HCT116 (cell line): ENCODE data around the gene C1orf94. TPM values are rescaled to one million over a fixed set of nuclear protein-coding genes. Genes with fewer than 3 reads are reported as not detected.

ENCODE experiments used
- ATAC-seq: fragments of 200-7000 bp; cut with Tn5 transposase; 2 replicates; pipeline ENCODE4 v1.9.1; 2020; ENCODE audit warnings: mild to moderate bottlenecking, moderate library complexity
- BruUV-seq: library from RNA; stranded (reverse); fragments of 400-500 nt; replicated peaks from 2 replicates; lab custom pipeline; 2021; lab: Mats Ljungman, UMichigan
- CTCF ChIA-PET: fragments of 300-600 bp; sonication (Branson Sonifier 250); formaldehyde crosslinking; loops from one replicate; lab custom pipeline; 2021; ENCODE audit warnings: antibody characterized with exemption; lab: Charles Lee
- POLR2A ChIA-PET: fragments of 300-600, 350-600 bp; sonication (Branson Sonifier 250); formaldehyde crosslinking; loops from one replicate; lab custom pipeline; 2021; ENCODE audit warnings: antibody characterized with exemption; lab: Charles Lee
- RAD21 ChIA-PET, 2 experiments: fragments of 300-600 bp; sonication (Branson Sonifier 250); formaldehyde crosslinking; loops; one replicate each; lab custom pipeline; 2023; ENCODE audit warnings: low total read pairs in 2 of 2; ENCODE audit not compliant: uncharacterized antibody in 2 of 2, unreplicated experiment in 2 of 2, low non-redundant PET in 1 of 2; lab: Charles Lee
- DNase-seq: peaks from one replicate; pipeline ENCODE4 v3.0.0-alpha.2; 2010; ENCODE audit warnings: low read depth, low spot score
- H2AFZ ChIP-seq: fragments of 200-600 bp; shearing (Covaris generic), sonication (generic); 2 replicates; pipeline ENCODE4 v1.6.1; 2017; ENCODE audit warnings: low read depth, mixed run types, mixed read lengths, antibody characterized with exemption, low read length; ENCODE audit not compliant: poor library complexity, severe bottlenecking
- H3K27ac ChIP-seq: 2 replicates; pipeline ENCODE4 v1.5.1; 2012; ENCODE audit warnings: low read depth, low read length
- H3K27me3 ChIP-seq: fragments of 200-600 bp; sonication (generic); 2 replicates; pipeline ENCODE4 v1.6.1; 2016; ENCODE audit warnings: mixed run types, low read length, mixed read lengths; ENCODE audit not compliant: insufficient read depth
- H3K36me3 ChIP-seq, 2 experiments: fragments of 200-500 bp in 1 of 2; fragments of 200-600 bp in 1 of 2; sonication (Bioruptor generic) in 1 of 2; sonication (generic) in 1 of 2; 2 replicates each; pipeline versions ENCODE4 v1.5.1 to v1.6.1; 2014 to 2016; ENCODE audit warnings: low read length in 2 of 2, inconsistent platforms in 1 of 2, mixed read lengths in 1 of 2, mixed run types in 1 of 2; ENCODE audit not compliant: insufficient read depth in 2 of 2, control insufficient read depth in 1 of 2
- H3K4me1 ChIP-seq, 2 experiments: fragments of 200-600 bp in 1 of 2; sonication (generic) in 1 of 2; 2 replicates each; pipeline versions ENCODE4 v1.5.1 to v1.6.1; 2012 to 2017; ENCODE audit warnings: low read length in 2 of 2, inconsistent platforms in 1 of 2, mild to moderate bottlenecking in 1 of 2, mixed read lengths in 1 of 2, mixed run types in 1 of 2, moderate library complexity in 1 of 2; ENCODE audit not compliant: insufficient read depth in 2 of 2, control insufficient read depth in 1 of 2
- H3K4me2 ChIP-seq: fragments of 200-600 bp; sonication (generic); 2 replicates; pipeline ENCODE4 v1.6.1; 2017; ENCODE audit warnings: mixed run types, low read length, mixed read lengths
- H3K4me3 ChIP-seq, 2 experiments: fragments of 200-600 bp in 1 of 2; sonication (generic) in 1 of 2; replicated peaks in 1 of 2; 2 replicates each; pipeline ENCODE4 v1.5.1; 2011 to 2016; ENCODE audit warnings: low read length in 2 of 2, control low read depth in 1 of 2, low read depth in 1 of 2, mild to moderate bottlenecking in 1 of 2, mixed read lengths in 1 of 2, mixed run types in 1 of 2
- H3K79me2 ChIP-seq: fragments of 200-600 bp; sonication (generic); 2 replicates; pipeline ENCODE4 v1.6.1; 2017; ENCODE audit warnings: mild to moderate bottlenecking, mixed run types, low read length, moderate library complexity, mixed read lengths; ENCODE audit not compliant: insufficient read depth
- H3K9ac ChIP-seq: fragments of 200-600 bp; sonication (generic); 2 replicates; pipeline ENCODE4 v1.6.1; 2016; ENCODE audit warnings: low read length, mixed read lengths
- H3K9me2 ChIP-seq: fragments of 200-600 bp; sonication (generic), shearing (Covaris generic); 2 replicates; pipeline ENCODE4 v1.6.1; 2017; ENCODE audit warnings: mixed run types, mild to moderate bottlenecking, moderate library complexity; ENCODE audit not compliant: insufficient read depth
- H3K9me3 ChIP-seq, 2 experiments: fragments of 200-500 bp in 1 of 2; fragments of 200-600 bp in 1 of 2; sonication (Bioruptor generic) in 1 of 2; sonication (generic) in 1 of 2; 2 replicates each; pipeline ENCODE4 v1.6.1; 2014 to 2017; ENCODE audit warnings: low read length in 2 of 2, mixed read lengths in 2 of 2, inconsistent platforms in 1 of 2, low read depth in 1 of 2, mild to moderate bottlenecking in 1 of 2, mixed run types in 1 of 2, moderate library complexity in 1 of 2; ENCODE audit not compliant: control insufficient read depth in 1 of 2, insufficient read depth in 1 of 2
- H4K20me1 ChIP-seq: fragments of 200-600 bp; sonication (generic), shearing (Covaris generic); 2 replicates; pipeline ENCODE4 v1.6.1; 2017; ENCODE audit warnings: mixed run types, mild to moderate bottlenecking, moderate library complexity; ENCODE audit not compliant: insufficient read depth
- CEBPB ChIP-seq: IDR thresholded peaks from 2 replicates; pipeline ENCODE4 v1.6.1; 2012; ENCODE audit warnings: low read depth
- CTCF ChIP-seq, 3 experiments: fragments of 200-600 bp in 1 of 3; sonication (generic) in 1 of 3; IDR thresholded peaks in 2 of 3; conservative IDR thresholded peaks in 1 of 3; 2 replicates each; pipeline ENCODE4 v1.5.1; 2012 to 2017; ENCODE audit warnings: low read depth in 2 of 3, low read length in 2 of 3, antibody characterized with exemption in 1 of 3, borderline replicate concordance in 1 of 3, control low read depth in 1 of 3, mild to moderate bottlenecking in 1 of 3, mixed read lengths in 1 of 3, mixed run types in 1 of 3, moderate library complexity in 1 of 3; ENCODE audit not compliant: insufficient read depth in 1 of 3
- EGR1 ChIP-seq: IDR thresholded peaks from 2 replicates; pipeline ENCODE4 v1.6.1; 2012; ENCODE audit warnings: low read depth
- ELF1 ChIP-seq: IDR thresholded peaks from 2 replicates; pipeline ENCODE4 v1.6.1; 2012; ENCODE audit warnings: low read depth, borderline replicate concordance
- EZH2 ChIP-seq: fragments of 200-600 bp; sonication (generic); IDR thresholded peaks from 2 replicates; pipeline ENCODE4 v1.6.1; 2017; ENCODE audit warnings: antibody characterized with exemption, mixed run types
- FOSL1 ChIP-seq: IDR thresholded peaks from 2 replicates; pipeline ENCODE4 v1.6.1; 2012; ENCODE audit warnings: low read depth
- JUND ChIP-seq: IDR thresholded peaks from 2 replicates; pipeline ENCODE4 v1.6.1; 2012
- MAX ChIP-seq: IDR thresholded peaks from 2 replicates; pipeline ENCODE4 v1.6.1; 2012
- POLR2AphosphoS5 ChIP-seq: IDR thresholded peaks from 2 replicates; pipeline ENCODE4 v1.6.1; 2011; ENCODE audit warnings: mild to moderate bottlenecking, low read depth, low read length, moderate library complexity
- RAD21 ChIP-seq: IDR thresholded peaks from 2 replicates; pipeline ENCODE4 v1.6.1; 2012; ENCODE audit warnings: low read depth, mild to moderate bottlenecking
- SP1 ChIP-seq: IDR thresholded peaks from 2 replicates; pipeline ENCODE4 v1.6.1; 2012; ENCODE audit warnings: low read depth
- SRF ChIP-seq: IDR thresholded peaks from 2 replicates; pipeline ENCODE4 v1.6.1; 2012; ENCODE audit warnings: low read depth
- TCF7L2 ChIP-seq: IDR thresholded peaks from 2 replicates; pipeline ENCODE4 v1.7.0; 2011; ENCODE audit warnings: borderline replicate concordance, inconsistent platforms; ENCODE audit not compliant: insufficient read depth, insufficient read length; ENCODE audit errors: extremely low read depth
- ZFX ChIP-seq: fragments of 450-650 bp; IDR thresholded peaks from 2 replicates; pipeline ENCODE4 v1.6.1; 2017
- ZNF274 ChIP-seq: fragments of 200-500 bp; sonication (Bioruptor generic); IDR thresholded peaks from 2 replicates; pipeline ENCODE4 v1.6.1; 2014; ENCODE audit warnings: mild to moderate bottlenecking, low read depth, low read length, inconsistent platforms
- intact Hi-C: fragments of 100-400 bp; cut with micrococcal nuclease; formaldehyde crosslinking; loops from 2 replicates; pipeline ENCODE4 v1.10.0; 2022
- total RNA-seq: library from RNA; stranded (reverse); gene quantifications from one replicate; pipeline ENCODE4 v1.2.1, GENCODE V29; 2021; ENCODE audit not compliant: unreplicated experiment
- TF ChIP-seq, protein P1 (sequence below): IDR thresholded peaks from 2 replicates; pipeline ENCODE4 v1.6.1; 2011; ENCODE audit warnings: mild to moderate bottlenecking, low read length, moderate library complexity; ENCODE audit not compliant: insufficient replicate concordance; ENCODE audit errors: extremely low read depth
- TF ChIP-seq, protein P2 (sequence below): IDR thresholded peaks from 2 replicates; pipeline ENCODE4 v1.6.1; 2012

C1orf94 gene
- total RNA-seq, 1 experiment from 2014 or later, result not detected

GRCh38 chr1:34167389-34167788 is 9.3 kb upstream of the C1orf94 start:
- H3K27ac ChIP-seq, result no peak overlapping the region
- ChIA-PET RAD21 (no interaction called here), POLR2A (no interaction called here), CTCF (no interaction called here)
- H3K27me3 ChIP-seq, result peaks cover 27% of the 10 kb centered on the region
- H3K9me2 ChIP-seq, result no peaks in the 10 kb centered on the region
- no peak overlapping the region for H3K4me3 ChIP-seq
- H4K20me1 ChIP-seq, result no peaks in the 10 kb centered on the region
- H3K79me2 ChIP-seq, result no peaks in the 10 kb centered on the region
- no peak overlapping the region for H3K4me2 ChIP-seq
- intact Hi-C loops, result no loop called here
- TF ChIP-seq MAX (no peak), SP1 (no peak), TCF7L2 (no peak), POLR2AphosphoS5 (no peak), ELF1 (no peak), JUND (no peak), EGR1 (no peak), CTCF (IDR thresholded peaks at IDR 0.05 in 2 of 3, conservative IDR thresholded peaks at IDR 0.05 in 1 of 3; ENCODE audit: borderline replicate concordance in 1 of 3, insufficient read depth in 1 of 3, low read depth in 2 of 3, low read length in 2 of 3) (no peak), ZFX (no peak), CEBPB (no peak), EZH2 (no peak), RAD21 (no peak), SRF (no peak), FOSL1 (no peak), ZNF274 (no peak)
- TF ChIP-seq, protein P1, sequence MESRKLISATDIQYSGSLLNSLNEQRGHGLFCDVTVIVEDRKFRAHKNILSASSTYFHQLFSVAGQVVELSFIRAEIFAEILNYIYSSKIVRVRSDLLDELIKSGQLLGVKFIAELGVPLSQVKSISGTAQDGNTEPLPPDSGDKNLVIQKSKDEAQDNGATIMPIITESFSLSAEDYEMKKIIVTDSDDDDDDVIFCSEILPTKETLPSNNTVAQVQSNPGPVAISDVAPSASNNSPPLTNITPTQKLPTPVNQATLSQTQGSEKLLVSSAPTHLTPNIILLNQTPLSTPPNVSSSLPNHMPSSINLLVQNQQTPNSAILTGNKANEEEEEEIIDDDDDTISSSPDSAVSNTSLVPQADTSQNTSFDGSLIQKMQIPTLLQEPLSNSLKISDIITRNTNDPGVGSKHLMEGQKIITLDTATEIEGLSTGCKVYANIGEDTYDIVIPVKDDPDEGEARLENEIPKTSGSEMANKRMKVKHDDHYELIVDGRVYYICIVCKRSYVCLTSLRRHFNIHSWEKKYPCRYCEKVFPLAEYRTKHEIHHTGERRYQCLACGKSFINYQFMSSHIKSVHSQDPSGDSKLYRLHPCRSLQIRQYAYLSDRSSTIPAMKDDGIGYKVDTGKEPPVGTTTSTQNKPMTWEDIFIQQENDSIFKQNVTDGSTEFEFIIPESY, result no peak
- TF ChIP-seq, protein P2, sequence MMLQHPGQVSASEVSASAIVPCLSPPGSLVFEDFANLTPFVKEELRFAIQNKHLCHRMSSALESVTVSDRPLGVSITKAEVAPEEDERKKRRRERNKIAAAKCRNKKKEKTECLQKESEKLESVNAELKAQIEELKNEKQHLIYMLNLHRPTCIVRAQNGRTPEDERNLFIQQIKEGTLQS, result no peak
- ATAC-seq (no peak), DNase-seq (no peak)
- H3K36me3 ChIP-seq, result no peaks in the 10 kb centered on the region
- H2AFZ ChIP-seq, result no peak overlapping the region
- H3K4me1 ChIP-seq, result peaks cover 0 to 4% of the 10 kb centered on the region in 2 experiments; a peak in 1 of 4 replicates
- no peak overlapping the region for H3K9ac ChIP-seq
- H3K9me3 ChIP-seq, result no peaks in the 10 kb centered on the region
- no TSS peak for BruUV-seq
